HEK293 (cell line): Measurements from ENCODE around the gene CCDC170.

Source experiments
- CTCF ChIA-PET: fragments of 350-600 bp; formaldehyde crosslinking; extraction: SDS; loops from one replicate; lab custom pipeline; 2021; ENCODE audit warnings: antibody characterized with exemption; lab: Yijun Ruan, JAX
- POLR2A ChIA-PET: fragments of 300-600 bp; formaldehyde crosslinking; extraction: SDS; loops from one replicate; lab custom pipeline; 2020; ENCODE audit warnings: antibody characterized with exemption, inconsistent platforms; lab: Yijun Ruan, JAX
- H3K27ac ChIP-seq: fragments of 200-500 bp; sonication (Bioruptor generic); 2 replicates; pipeline ENCODE4 v1.5.1; 2014; ENCODE audit warnings: low read depth, low read length, control low read depth, inconsistent platforms; ENCODE audit errors: extremely low read depth
- H3K36me3 ChIP-seq, 2 experiments: fragments of 200-500 bp in 1 of 2; sonication (Bioruptor generic) in 1 of 2; 1 replicate in 1 of 2; 2 replicates in 1 of 2; pipeline ENCODE4 v1.5.1; 2014 to 2017; ENCODE audit warnings: inconsistent platforms in 2 of 2, low read length in 2 of 2; ENCODE audit not compliant: control insufficient read depth in 2 of 2, insufficient read depth in 1 of 2
- H3K4me1 ChIP-seq: fragments of 200-500 bp; sonication (Bioruptor generic); 2 replicates; pipeline ENCODE4 v1.5.1; 2014; ENCODE audit warnings: mild to moderate bottlenecking, low read length, inconsistent platforms; ENCODE audit not compliant: control insufficient read depth, insufficient read depth
- H3K4me3 ChIP-seq: 2 replicates; pipeline ENCODE4 v1.5.1; 2011; ENCODE audit warnings: low read depth, mild to moderate bottlenecking, control low read depth, low read length, moderate library complexity
- H3K9me3 ChIP-seq: fragments of 200-500 bp; sonication (Bioruptor generic); 2 replicates; pipeline ENCODE4 v1.5.1; 2014; ENCODE audit warnings: low read depth, low read length, inconsistent platforms; ENCODE audit not compliant: control insufficient read depth, insufficient read depth
- ELK4 ChIP-seq: IDR thresholded peaks from 2 replicates; pipeline ENCODE4 v1.6.1; 2011; ENCODE audit warnings: mild to moderate bottlenecking, low read depth, low read length, borderline replicate concordance
- GLI2 ChIP-seq: fragments of 450-650 bp; formaldehyde crosslinking; IDR thresholded peaks from 2 replicates; pipeline ENCODE4; 2017; ENCODE audit warnings: missing biosample characterization, missing genetic modification characterization, low read depth, borderline replicate concordance
- HOXD13 ChIP-seq: sonication (generic); formaldehyde crosslinking; IDR thresholded peaks from 2 replicates; pipeline ENCODE4 v1.8.0; 2022; ENCODE audit warnings: missing genetic modification reagents, borderline replicate concordance
- KLF10 ChIP-seq: fragments of 450-650 bp; IDR thresholded peaks from 2 replicates; pipeline ENCODE4 v1.5.1; 2018; ENCODE audit warnings: missing biosample characterization, mild to moderate bottlenecking, missing genetic modification characterization
- OSR2 ChIP-seq: fragments of 450-650 bp; formaldehyde crosslinking; IDR thresholded peaks from 2 replicates; pipeline ENCODE4 v1.5.1; 2016; ENCODE audit warnings: missing biosample characterization, missing genetic modification characterization
- SCRT1 ChIP-seq: fragments of 450-650 bp; formaldehyde crosslinking; IDR thresholded peaks from 2 replicates; pipeline ENCODE4 v1.5.1; 2016; ENCODE audit warnings: missing biosample characterization, missing genetic modification characterization, borderline replicate concordance
- SP3 ChIP-seq: fragments of 450-650 bp; formaldehyde crosslinking; IDR thresholded peaks from 2 replicates; pipeline ENCODE4 v1.5.1; 2016; ENCODE audit warnings: missing biosample characterization, missing genetic modification characterization
- WT1 ChIP-seq: fragments of 450-650 bp; formaldehyde crosslinking; IDR thresholded peaks from 2 replicates; pipeline ENCODE4 v1.5.1; 2016; ENCODE audit warnings: missing biosample characterization, missing genetic modification characterization
- YY2 ChIP-seq: fragments of 450-650 bp; formaldehyde crosslinking; IDR thresholded peaks from 2 replicates; pipeline ENCODE4 v1.5.1; 2016; ENCODE audit warnings: missing biosample characterization, missing genetic modification characterization
- ZBTB48 ChIP-seq: fragments of 450-650 bp; formaldehyde crosslinking; IDR thresholded peaks from 2 replicates; pipeline ENCODE4 v1.5.1; 2016; ENCODE audit warnings: missing biosample characterization, missing genetic modification characterization
- ZNF132 ChIP-seq: fragments of 450-650 bp; formaldehyde crosslinking; IDR thresholded peaks from 2 replicates; pipeline ENCODE4 v1.5.1; 2017; ENCODE audit warnings: missing biosample characterization, missing genetic modification characterization, borderline replicate concordance
- ZNF148 ChIP-seq: fragments of 450-650 bp; formaldehyde crosslinking; IDR thresholded peaks from 2 replicates; pipeline ENCODE4 v1.5.0; 2017; ENCODE audit warnings: missing biosample characterization, missing genetic modification characterization, borderline replicate concordance
- ZNF202 ChIP-seq: fragments of 450-650 bp; formaldehyde crosslinking; IDR thresholded peaks from 2 replicates; pipeline ENCODE4 v1.5.1; 2016; ENCODE audit warnings: missing biosample characterization, missing genetic modification characterization, borderline replicate concordance
- ZNF223 ChIP-seq: fragments of 450-650 bp; formaldehyde crosslinking; IDR thresholded peaks from 2 replicates; pipeline ENCODE4 v1.5.1; 2016; ENCODE audit warnings: missing biosample characterization, missing genetic modification characterization
- ZNF280C ChIP-seq: fragments of 450-650 bp; formaldehyde crosslinking; IDR thresholded peaks from 2 replicates; pipeline ENCODE4 v1.5.1; 2016; ENCODE audit warnings: missing biosample characterization, missing genetic modification characterization
- ZNF335 ChIP-seq: fragments of 450-650 bp; formaldehyde crosslinking; conservative IDR thresholded peaks from 2 replicates; pipeline ENCODE4 v1.5.1; 2016; ENCODE audit warnings: missing biosample characterization, missing genetic modification characterization
- ZNF350 ChIP-seq: fragments of 450-650 bp; formaldehyde crosslinking; IDR thresholded peaks from 2 replicates; pipeline ENCODE4 v1.5.0; 2017; ENCODE audit warnings: missing biosample characterization, mild to moderate bottlenecking, missing genetic modification characterization
- ZNF391 ChIP-seq: fragments of 450-650 bp; formaldehyde crosslinking; IDR thresholded peaks from 2 replicates; pipeline ENCODE4 v1.5.1; 2016; ENCODE audit warnings: low read depth, missing biosample characterization, missing genetic modification characterization, borderline replicate concordance
- ZNF560 ChIP-seq: fragments of 450-650 bp; formaldehyde crosslinking; IDR thresholded peaks from 2 replicates; pipeline ENCODE4 v1.5.1; 2017; ENCODE audit warnings: missing biosample characterization, missing genetic modification characterization, borderline replicate concordance
- ZNF621 ChIP-seq: fragments of 450-650 bp; formaldehyde crosslinking; IDR thresholded peaks from 2 replicates; pipeline ENCODE4 v1.5.1; 2017; ENCODE audit warnings: missing biosample characterization, missing genetic modification characterization
- ZNF626 ChIP-seq: fragments of 450-650 bp; sonication (Bioruptor Pico); formaldehyde crosslinking; IDR thresholded peaks from 2 replicates; pipeline ENCODE4 v1.5.1; 2018; ENCODE audit warnings: missing biosample characterization, missing genetic modification characterization, inconsistent platforms
- ZNF664 ChIP-seq: fragments of 450-650 bp; formaldehyde crosslinking; IDR thresholded peaks from 2 replicates; pipeline ENCODE4 v1.5.1; 2016; ENCODE audit warnings: missing biosample characterization, missing genetic modification characterization
- ZNF704 ChIP-seq: fragments of 450-650 bp; formaldehyde crosslinking; IDR thresholded peaks from 2 replicates; pipeline ENCODE4 v1.5.1; 2016; ENCODE audit warnings: missing biosample characterization, missing genetic modification characterization
- TF ChIP-seq, protein P1 (sequence below): fragments of 450-650 bp; formaldehyde crosslinking; IDR thresholded peaks from 2 replicates; pipeline ENCODE4 v1.5.1; 2016; ENCODE audit warnings: missing biosample characterization, missing genetic modification characterization
- TF ChIP-seq, protein P2 (sequence below): sonication (generic); formaldehyde crosslinking; IDR thresholded peaks from 2 replicates; pipeline ENCODE4 v1.8.1; 2022; ENCODE audit warnings: mild to moderate bottlenecking, moderate library complexity, missing genetic modification reagents
- TF ChIP-seq, protein P3 (sequence below): fragments of 450-650 bp; formaldehyde crosslinking; IDR thresholded peaks from 2 replicates; pipeline ENCODE4 v1.5.1; 2016; ENCODE audit warnings: missing biosample characterization, missing genetic modification characterization

The CCDC170 gene

DNA sequence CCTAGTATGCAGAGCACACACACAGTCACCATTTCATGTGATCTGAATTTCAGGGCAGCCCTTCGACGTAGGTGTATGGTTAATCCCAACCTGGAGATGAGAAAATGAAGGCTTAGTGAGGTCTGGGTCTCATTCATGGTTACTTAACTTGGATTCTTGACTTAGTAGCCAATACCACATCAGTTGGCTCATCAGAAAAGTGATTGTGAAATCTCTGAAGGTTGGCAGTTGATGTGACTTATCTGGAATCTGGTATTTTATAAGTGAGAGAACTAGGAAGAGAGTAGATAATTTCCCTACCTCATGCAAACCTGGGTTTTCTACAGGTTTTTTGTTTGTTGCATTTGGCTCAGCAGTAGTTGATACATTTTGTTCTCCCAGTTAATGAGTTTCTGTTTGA lies 123.7 kb downstream of the CCDC170 start (continued):
- TF ChIP-seq ZNF704 (tag by site-specific recombination), result no peak
- no peak for TF ChIP-seq ZNF223 (tag by site-specific recombination)
- TF ChIP-seq, protein P1, sequence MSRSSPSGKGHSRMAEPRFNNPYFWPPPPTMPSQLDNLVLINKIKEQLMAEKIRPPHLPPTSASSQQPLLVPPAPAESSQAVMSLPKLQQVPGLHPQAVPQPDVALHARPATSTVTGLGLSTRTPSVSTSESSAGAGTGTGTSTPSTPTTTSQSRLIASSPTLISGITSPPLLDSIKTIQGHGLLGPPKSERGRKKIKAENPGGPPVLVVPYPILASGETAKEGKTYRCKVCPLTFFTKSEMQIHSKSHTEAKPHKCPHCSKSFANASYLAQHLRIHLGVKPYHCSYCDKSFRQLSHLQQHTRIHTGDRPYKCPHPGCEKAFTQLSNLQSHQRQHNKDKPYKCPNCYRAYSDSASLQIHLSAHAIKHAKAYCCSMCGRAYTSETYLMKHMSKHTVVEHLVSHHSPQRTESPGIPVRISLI (tag by site-specific recombination), result no peak
- no peak for TF ChIP-seq SP3 (tag by site-specific recombination)
- no peak for TF ChIP-seq ZNF391 (tag by site-specific recombination)
- TF ChIP-seq KLF10 (tag by site-specific recombination), result no peak
- TF ChIP-seq ZNF132 (tag by site-specific recombination), result no peak
- no peak for TF ChIP-seq HOXD13 (CRISPR knock-in tag)
- no peak for TF ChIP-seq OSR2 (tag by site-specific recombination)

DNA sequence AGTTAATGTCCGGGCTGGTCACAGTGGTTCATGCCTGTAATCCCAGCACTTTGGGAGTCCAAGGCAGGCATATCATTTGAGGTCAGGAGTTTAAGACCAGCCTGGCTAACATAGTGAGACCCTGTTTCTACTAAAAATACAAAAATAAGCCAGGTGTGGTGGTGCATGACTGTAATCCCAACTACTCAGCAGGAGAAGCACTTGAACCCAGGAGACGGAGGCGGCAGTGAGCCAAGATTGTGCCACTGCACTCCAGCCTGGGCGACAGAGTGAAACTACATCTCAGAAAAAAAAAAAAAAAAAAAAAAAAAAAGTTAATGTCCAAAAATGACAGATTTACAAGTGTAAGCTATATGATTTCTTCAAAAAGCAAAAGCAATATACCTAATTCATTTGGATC lies 124.9 kb downstream of the CCDC170 start:
- POLR2A ChIA-PET, result interaction anchor here (0.6 kb wide), 1 partner anchor 109 kb away, joined by 6 read pairs; no protein-coding TSS in a partner anchor
- no peaks in the 10 kb centered on the region for H3K4me1 ChIP-seq
- CTCF ChIA-PET, result no interaction called here
- no peaks in the 10 kb centered on the region for H3K36me3 ChIP-seq
- H3K9me3 ChIP-seq, result no peaks in the 10 kb centered on the region
- no peak overlapping the region for H3K4me3 ChIP-seq
- no peak overlapping the region for H3K27ac ChIP-seq
- no peak for TF ChIP-seq ZNF621 (tag by site-specific recombination)
- TF ChIP-seq, protein P2, sequence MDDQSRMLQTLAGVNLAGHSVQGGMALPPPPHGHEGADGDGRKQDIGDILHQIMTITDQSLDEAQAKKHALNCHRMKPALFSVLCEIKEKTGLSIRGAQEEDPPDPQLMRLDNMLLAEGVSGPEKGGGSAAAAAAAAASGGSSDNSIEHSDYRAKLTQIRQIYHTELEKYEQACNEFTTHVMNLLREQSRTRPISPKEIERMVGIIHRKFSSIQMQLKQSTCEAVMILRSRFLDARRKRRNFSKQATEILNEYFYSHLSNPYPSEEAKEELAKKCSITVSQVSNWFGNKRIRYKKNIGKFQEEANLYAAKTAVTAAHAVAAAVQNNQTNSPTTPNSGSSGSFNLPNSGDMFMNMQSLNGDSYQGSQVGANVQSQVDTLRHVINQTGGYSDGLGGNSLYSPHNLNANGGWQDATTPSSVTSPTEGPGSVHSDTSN (CRISPR knock-in tag), result no peak
- no peak for TF ChIP-seq GLI2 (tag by site-specific recombination)
- no peak for TF ChIP-seq SCRT1 (tag by site-specific recombination)
- TF ChIP-seq YY2 (tag by site-specific recombination), result no peak
- TF ChIP-seq ZNF350 (tag by site-specific recombination), result no peak
- TF ChIP-seq ZNF335, result no peak
- TF ChIP-seq ZNF664 (tag by site-specific recombination), result no peak
- no peak for TF ChIP-seq ZNF626 (tag by site-specific recombination)
- TF ChIP-seq ZBTB48, result no peak
- no peak for TF ChIP-seq ZNF148 (tag by site-specific recombination)
- no peak for TF ChIP-seq ELK4
- no peak for TF ChIP-seq ZNF560 (tag by site-specific recombination)
- TF ChIP-seq ZNF202 (tag by site-specific recombination), result no peak
- TF ChIP-seq WT1 (tag by site-specific recombination), result no peak
- TF ChIP-seq, protein P3, sequence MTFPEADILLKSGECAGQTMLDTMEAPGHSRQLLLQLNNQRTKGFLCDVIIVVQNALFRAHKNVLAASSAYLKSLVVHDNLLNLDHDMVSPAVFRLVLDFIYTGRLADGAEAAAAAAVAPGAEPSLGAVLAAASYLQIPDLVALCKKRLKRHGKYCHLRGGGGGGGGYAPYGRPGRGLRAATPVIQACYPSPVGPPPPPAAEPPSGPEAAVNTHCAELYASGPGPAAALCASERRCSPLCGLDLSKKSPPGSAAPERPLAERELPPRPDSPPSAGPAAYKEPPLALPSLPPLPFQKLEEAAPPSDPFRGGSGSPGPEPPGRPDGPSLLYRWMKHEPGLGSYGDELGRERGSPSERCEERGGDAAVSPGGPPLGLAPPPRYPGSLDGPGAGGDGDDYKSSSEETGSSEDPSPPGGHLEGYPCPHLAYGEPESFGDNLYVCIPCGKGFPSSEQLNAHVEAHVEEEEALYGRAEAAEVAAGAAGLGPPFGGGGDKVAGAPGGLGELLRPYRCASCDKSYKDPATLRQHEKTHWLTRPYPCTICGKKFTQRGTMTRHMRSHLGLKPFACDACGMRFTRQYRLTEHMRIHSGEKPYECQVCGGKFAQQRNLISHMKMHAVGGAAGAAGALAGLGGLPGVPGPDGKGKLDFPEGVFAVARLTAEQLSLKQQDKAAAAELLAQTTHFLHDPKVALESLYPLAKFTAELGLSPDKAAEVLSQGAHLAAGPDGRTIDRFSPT (tag by site-specific recombination), result no peak
- TF ChIP-seq ZNF280C (tag by site-specific recombination), result no peak
